IMR-90 (cell line): Measurements from ENCODE around the gene CSF1. TPM values are rescaled to one million over a fixed set of nuclear protein-coding genes. Genes with fewer than 3 reads are reported as not detected.
A peak's percentile ranks its signal among the peaks of the same experiment; 100 is the strongest.

Experiments
- ATAC-seq: fragments of 200-7000 bp; cut with Tn5 transposase; 2 replicates; pipeline ENCODE4 v1.9.1; 2020; ENCODE audit warnings: low read depth, mild to moderate bottlenecking, moderate library complexity
- BruUV-seq: library from RNA; stranded (reverse); fragments of 400-500 nt; replicated peaks from 2 replicates; lab custom pipeline; 2021; lab: Mats Ljungman, UMichigan
- CTCF ChIA-PET: fragments of 300-600 bp; formaldehyde crosslinking; extraction: SDS; loops from one replicate; lab custom pipeline; 2021; ENCODE audit warnings: antibody characterized with exemption; lab: Yijun Ruan, JAX
- POLR2A ChIA-PET: fragments of 300-600 bp; sonication (Branson Sonifier 250); formaldehyde crosslinking; loops from one replicate; lab custom pipeline; 2022; ENCODE audit warnings: antibody characterized with exemption; ENCODE audit not compliant: unreplicated experiment; lab: Charles Lee
- DNase-seq: peaks from one replicate; pipeline ENCODE4 v3.0.0; 2013
- H2AFZ ChIP-seq: replicated peaks from 2 replicates; pipeline ENCODE3; 2013; ENCODE audit warnings: low read length, mild to moderate bottlenecking; ENCODE audit not compliant: poor library complexity
- H2AK5ac ChIP-seq: 2 replicates; pipeline ENCODE4 v1.6.1; 2013; ENCODE audit warnings: low read depth, low read length, inconsistent platforms
- H2AK9ac ChIP-seq: replicated peaks from 2 replicates; pipeline ENCODE3; 2013; ENCODE audit warnings: mild to moderate bottlenecking, low read depth, low read length, moderate library complexity; ENCODE audit not compliant: poor library complexity
- H2BK120ac ChIP-seq: 2 replicates; pipeline ENCODE4 v1.6.1; 2013; ENCODE audit warnings: low read depth, low read length, inconsistent platforms
- H2BK15ac ChIP-seq: 3 replicates; pipeline ENCODE4 v1.6.1; 2013; ENCODE audit warnings: low read depth, low read length, inconsistent platforms
- H2BK20ac ChIP-seq: 2 replicates; pipeline ENCODE4 v1.6.1; 2013; ENCODE audit warnings: low read depth, mild to moderate bottlenecking, inconsistent platforms, low read length, moderate library complexity
- H2BK5ac ChIP-seq: 2 replicates; pipeline ENCODE4 v1.6.1; 2013; ENCODE audit warnings: mild to moderate bottlenecking, low read depth, low read length, inconsistent platforms; ENCODE audit not compliant: poor library complexity, severe bottlenecking
- H3K14ac ChIP-seq: replicated peaks from 2 replicates; pipeline ENCODE4 v1.6.1; 2013; ENCODE audit warnings: low read depth, low read length, inconsistent platforms
- H3K18ac ChIP-seq: 2 replicates; pipeline ENCODE4 v1.6.1; 2013; ENCODE audit warnings: low read depth, low read length, control low read depth
- H3K23ac ChIP-seq: 2 replicates; pipeline ENCODE4 v1.6.1; 2013; ENCODE audit warnings: low read depth, low read length, inconsistent platforms
- H3K27ac ChIP-seq: 2 replicates; pipeline ENCODE4 v1.5.1; 2013; ENCODE audit warnings: mild to moderate bottlenecking, control low read depth, low read length; ENCODE audit not compliant: insufficient read depth
- H3K27me3 ChIP-seq: 2 replicates; pipeline ENCODE4 v1.6.1; 2013; ENCODE audit warnings: low read length; ENCODE audit not compliant: control insufficient read depth, insufficient read depth
- H3K36me3 ChIP-seq: 2 replicates; pipeline ENCODE4 v1.6.1; 2013; ENCODE audit warnings: low read length, mixed read lengths; ENCODE audit not compliant: control insufficient read depth, insufficient read depth
- H3K4ac ChIP-seq: 2 replicates; pipeline ENCODE4 v1.6.1; 2013; ENCODE audit warnings: low read depth, low read length, inconsistent platforms
- H3K4me1 ChIP-seq: 2 replicates; pipeline ENCODE4 v1.6.1; 2013; ENCODE audit warnings: low read length, mixed read lengths; ENCODE audit not compliant: control insufficient read depth, insufficient read depth
- H3K4me2 ChIP-seq: 2 replicates; pipeline ENCODE4 v1.6.1; 2013; ENCODE audit warnings: low read depth, mild to moderate bottlenecking, control low read depth, low read length, moderate library complexity
- H3K4me3 ChIP-seq: 2 replicates; pipeline ENCODE4 v1.5.1; 2013; ENCODE audit warnings: low read depth, mild to moderate bottlenecking, control low read depth, low read length, moderate library complexity; ENCODE audit not compliant: insufficient read depth
- H3K56ac ChIP-seq: 2 replicates; pipeline ENCODE4 v1.6.1; 2013; ENCODE audit warnings: low read length, inconsistent platforms; ENCODE audit not compliant: insufficient read depth; ENCODE audit errors: extremely low read depth
- H3K79me1 ChIP-seq, 2 experiments: 2 replicates each; pipeline ENCODE4 v1.6.1; 2013; ENCODE audit warnings: low read length in 2 of 2, inconsistent platforms in 1 of 2, low read depth in 1 of 2
- H3K9ac ChIP-seq: 2 replicates; pipeline ENCODE4 v1.6.1; 2013; ENCODE audit warnings: low read depth, low read length, control low read depth
- H3K9me1 ChIP-seq: 2 replicates; pipeline ENCODE4 v1.6.1; 2013; ENCODE audit warnings: low read length, inconsistent platforms; ENCODE audit not compliant: insufficient read depth
- H3K9me3 ChIP-seq: 2 replicates; pipeline ENCODE4 v1.6.1; 2013; ENCODE audit warnings: low read length; ENCODE audit not compliant: control insufficient read depth, insufficient read depth
- H4K20me1 ChIP-seq: 2 replicates; pipeline ENCODE4 v1.6.1; 2013; ENCODE audit warnings: low read length, inconsistent platforms; ENCODE audit not compliant: insufficient read depth
- H4K5ac ChIP-seq: 2 replicates; pipeline ENCODE4 v1.6.1; 2013; ENCODE audit warnings: mild to moderate bottlenecking, low read depth, low read length, control low read depth
- H4K8ac ChIP-seq, 2 experiments: 2 replicates each; pipeline ENCODE4 v1.6.1; 2013; ENCODE audit warnings: low read depth in 2 of 2, low read length in 2 of 2, control low read depth in 1 of 2, inconsistent platforms in 1 of 2
- H4K91ac ChIP-seq: 2 replicates; pipeline ENCODE4 v1.6.1; 2013; ENCODE audit warnings: low read depth, low read length, inconsistent platforms; ENCODE audit not compliant: insufficient read depth
- MAFK ChIP-seq: IDR thresholded peaks from 2 replicates; pipeline ENCODE4 v1.6.1; 2012; ENCODE audit warnings: low read depth, low read length, improper control_type of control experiment
- RAD21 ChIP-seq: IDR thresholded peaks from 2 replicates; pipeline ENCODE4 v1.6.1; 2012; ENCODE audit warnings: low read length, improper control_type of control experiment
- WGBS, 2 experiments: methylation state at CpG; one replicate each; pipeline versions ENCODE4 v1.1.5 to v1.1.7; 2013; ENCODE audit warnings: missing lambda C conversion rate in 2 of 2; ENCODE audit not compliant: insufficient read length in 1 of 2; ENCODE audit errors: extremely low coverage in 2 of 2; 5-methylcytosine and 5-hydroxymethylcytosine counted together
- dilution Hi-C: fragments of 300-500 bp; cut with HindIII; formaldehyde crosslinking; loops from one replicate; pipeline ENCODE4 v1.14.3; 2018; ENCODE audit warnings: low sequenced_read_pairs; ENCODE audit not compliant: unreplicated experiment
- in situ Hi-C: fragments of 300-500 bp; cut with MboI; formaldehyde crosslinking; loops from 3 replicates; pipeline ENCODE4 v1.14.3; 2019; ENCODE audit warnings: low sequenced_read_pairs, inconsistent platforms, mixed read lengths
- intact Hi-C: fragments of 100-400 bp; cut with micrococcal nuclease; formaldehyde crosslinking; loops from 2 replicates; pipeline ENCODE4 v1.10.0; 2022
- polyA plus RNA-seq, 3 experiments: library from polyadenylated mRNA; depleted of rRNA; stranded (reverse); fragments of >200 nt; gene quantifications; 2 replicates each; pipeline ENCODE4 v1.2.3, GENCODE V29; 2012; ENCODE audit warnings: low replicate concordance in 1 of 3
- total RNA-seq: library from RNA; depleted of rRNA; stranded (reverse); fragments of >200 nt; gene quantifications from 2 replicates; pipeline ENCODE4 v1.2.3, GENCODE V29; 2012

The CSF1 gene
- total and polyA plus RNA-seq, 2 of the 4 experiments (the other 2 are of a cell fraction): 14.3 to 22.0 TPM

- Histone ChIP-seq H3K9me1 (peaks cover 15% of the 10 kb centered on the region), H3K4me3 (no peak overlapping the region), H3K56ac (no peak overlapping the region; the same call in 1 of the 2 replicates), H3K4ac (peak overlapping the region; percentile 91; the same call in 1 of the 2 replicates), H3K14ac (peak overlapping the region; percentile 53; the same call in 1 of the 2 replicates), H3K4me2 (no peak overlapping the region), H2AFZ (no peak overlapping the region), H3K4me1 (peaks cover 13% of the 10 kb centered on the region), H2AK5ac (peak overlapping the region; percentile 71; the same call in 1 of the 2 replicates), H2BK5ac (no peak overlapping the region), H3K9me3 (no peaks in the 10 kb centered on the region), H3K27ac (no peak overlapping the region), H3K79me1 (no peaks in the 10 kb centered on the region), H2BK20ac (peak overlapping the region; percentile 90), H2AK9ac (no peak overlapping the region), H3K23ac (0 out of 2 replicates have a peak overlapping the region, but pooled peaks have one; percentile 21), H3K36me3 (no peaks in the 10 kb centered on the region), H3K27me3 (no peaks in the 10 kb centered on the region), H2BK120ac (peak overlapping the region; percentile 99), H4K8ac (peak overlapping the region; percentile 3 to 70; a peak in 2 of 4 replicates), H4K20me1 (no peaks in the 10 kb centered on the region), H4K91ac (peak overlapping the region; percentile 71), H2BK15ac (peak overlapping the region; percentile 84; the same call in 2 of the 3 replicates), H3K18ac (peak overlapping the region; percentile 40; the same call in 1 of the 2 replicates), H3K9ac (no peak overlapping the region), H4K5ac (peak overlapping the region; percentile 12; the same call in 1 of the 2 replicates)
- in situ Hi-C loops (no loop called here), intact Hi-C loops (no loop called here), dilution Hi-C loops (no loop called here)
- POLR2A ChIA-PET: no interaction called here
- CTCF ChIA-PET: interaction anchor here (1.4 to 1.8 kb wide), 2 partner anchors 24 to 170 kb away, joined by 3 to 6 read pairs; partner anchors contain the start of gene AHCYL1
- no TSS peak for BruUV-seq
- no CpG with 5 or more reads among the region's 1 CpG for WGBS, 2 experiments
- ATAC-seq: no peak
- DNase-seq: no peak
- TF ChIP-seq MAFK (peak; percentile 35), RAD21 (no peak)
These were observed 50.1 kb downstream of the CSF1 start for GRCh38 chr1:109960745-109961094.
